ENCODE data around the gene CFAP206.

Gene CFAP206

DNA sequence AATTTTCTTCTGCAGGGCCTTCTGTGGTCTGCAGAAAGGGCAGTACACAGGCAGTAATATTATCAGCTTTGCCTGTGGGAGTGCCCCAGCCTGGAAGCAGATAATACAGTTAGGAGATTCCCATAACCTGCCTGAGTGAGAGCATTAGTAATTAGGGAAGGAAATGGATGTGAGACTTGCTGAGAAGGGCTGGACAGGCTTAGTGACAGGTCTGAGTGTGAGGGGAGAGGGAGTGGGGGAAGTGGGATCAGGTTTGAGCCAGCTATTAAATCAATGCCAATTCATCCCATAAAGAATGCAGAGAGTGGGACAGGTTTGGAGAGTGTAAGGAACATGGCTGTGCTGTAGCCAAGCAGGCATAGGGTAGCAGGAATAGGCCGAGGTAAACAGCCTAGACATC is 10.1 kb upstream of the CFAP206 start:
- Mint-ChIP-seq H3K27ac (no peak overlapping the region), H3K27me3 (no peaks in the 10 kb centered on the region), H3K4me1 (no peaks in the 10 kb centered on the region), H3K4me3 (no peak overlapping the region), H3K9me3 (no peaks in the 10 kb centered on the region)
- no peak for ATAC-seq
- no peak for DNase-seq

- ATAC-seq (no peak), DNase-seq (no peak)
- no peak overlapping the region for H3K27ac Mint-ChIP-seq
- H3K27me3 Mint-ChIP-seq = peaks cover 18% of the 10 kb centered on the region
- H3K4me1 Mint-ChIP-seq = no peaks in the 10 kb centered on the region
- no peak overlapping the region for H3K4me3 Mint-ChIP-seq
- H3K9me3 Mint-ChIP-seq = no peaks in the 10 kb centered on the region
Measured at GRCh38 chr6:87401832-87402231, 5.9 kb upstream of the CFAP206 start.

DNA sequence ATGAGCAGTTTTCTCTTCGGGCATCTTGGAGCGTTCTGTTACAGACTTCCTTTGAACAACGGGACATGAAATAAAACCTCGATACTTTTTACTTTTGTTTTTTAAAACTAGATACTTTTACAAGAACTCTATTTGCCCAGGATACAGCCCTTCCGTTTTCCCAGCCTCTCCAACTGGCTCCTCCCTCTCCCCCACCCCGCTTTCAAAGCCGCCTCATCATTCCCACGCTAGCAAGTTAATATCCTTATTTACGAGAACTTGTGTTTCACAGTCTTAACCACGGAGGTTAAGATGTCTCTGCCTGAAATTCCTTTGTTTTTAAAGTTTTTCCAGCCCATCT is 241 bp upstream of the CFAP206 start:
- Mint-ChIP-seq H3K4me1 (peaks cover 11% of the 10 kb centered on the region), H3K9me3 (no peaks in the 10 kb centered on the region), H3K27ac (no peak overlapping the region), H3K4me3 (peak overlapping the region; percentile 86 to 87), H3K27me3 (peaks cover 39% of the 10 kb centered on the region)
- ATAC-seq (no peak), DNase-seq (no peak)

DNA sequence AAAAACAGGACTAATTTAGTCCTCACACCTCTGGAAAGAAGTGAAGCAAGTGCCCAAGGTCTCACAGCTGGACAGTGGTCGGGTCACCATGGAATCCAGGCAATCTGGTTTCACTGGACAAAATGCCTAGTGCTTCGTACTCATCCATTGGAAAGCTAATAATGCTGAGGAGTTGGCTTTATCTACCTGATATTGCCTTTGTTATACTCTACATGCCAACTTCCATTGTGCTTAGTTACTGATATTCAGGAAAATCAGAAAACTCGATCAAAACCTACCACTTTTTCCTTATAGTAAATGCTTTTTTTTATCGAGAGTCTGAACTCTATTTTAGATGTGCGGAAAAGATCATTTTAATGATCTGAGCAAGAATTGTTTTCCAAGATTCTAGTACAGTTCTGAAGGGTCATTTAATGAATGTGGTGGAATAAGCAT is 966 bp downstream of the CFAP206 start:
- Mint-ChIP-seq H3K4me3 (peak overlapping the region; percentile 86 to 87), H3K27ac (no peak overlapping the region)
- no peak for ATAC-seq

DNA sequence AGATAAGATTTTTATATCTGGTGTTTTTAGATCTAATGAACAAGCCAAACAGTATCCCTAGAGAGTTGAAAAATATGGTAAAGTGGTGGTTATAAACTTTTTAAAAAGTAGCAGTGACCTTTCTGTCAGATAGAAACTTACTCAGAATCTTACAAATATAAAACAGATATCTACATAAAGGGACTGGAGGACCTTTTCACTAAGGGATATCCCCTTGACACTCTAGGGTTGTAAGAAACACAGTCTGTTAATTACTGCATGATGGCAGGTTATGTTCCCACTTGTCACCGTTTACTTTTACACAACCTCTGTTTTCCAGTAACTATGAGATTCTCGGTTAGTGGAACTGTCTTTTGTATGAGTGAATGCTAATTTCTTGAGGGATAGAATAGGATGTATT is 11.5 kb downstream of the CFAP206 start:
- DNase-seq = no peak
- no peak for ATAC-seq
- Mint-ChIP-seq H3K4me1 (no peaks in the 10 kb centered on the region), H3K9me3 (no peaks in the 10 kb centered on the region), H3K27me3 (no peaks in the 10 kb centered on the region), H3K4me3 (no peak overlapping the region), H3K27ac (no peak overlapping the region)

More for the DNA sequence above, 966 bp downstream of the CFAP206 start:
- peaks cover 44% of the 10 kb centered on the region for H3K27me3 Mint-ChIP-seq
- no peaks in the 10 kb centered on the region for H3K9me3 Mint-ChIP-seq
- DNase-seq = no peak
- peaks cover 11% of the 10 kb centered on the region for H3K4me1 Mint-ChIP-seq

- Mint-ChIP-seq H3K27ac (no peak overlapping the region), H3K9me3 (no peaks in the 10 kb centered on the region), H3K4me1 (no peaks in the 10 kb centered on the region), H3K27me3 (no peaks in the 10 kb centered on the region), H3K4me3 (no peak overlapping the region)
- ATAC-seq = no peak
- DNase-seq = no peak
Measured at GRCh38 chr6:87420360-87420759, 12.6 kb downstream of the CFAP206 start.

DNA sequence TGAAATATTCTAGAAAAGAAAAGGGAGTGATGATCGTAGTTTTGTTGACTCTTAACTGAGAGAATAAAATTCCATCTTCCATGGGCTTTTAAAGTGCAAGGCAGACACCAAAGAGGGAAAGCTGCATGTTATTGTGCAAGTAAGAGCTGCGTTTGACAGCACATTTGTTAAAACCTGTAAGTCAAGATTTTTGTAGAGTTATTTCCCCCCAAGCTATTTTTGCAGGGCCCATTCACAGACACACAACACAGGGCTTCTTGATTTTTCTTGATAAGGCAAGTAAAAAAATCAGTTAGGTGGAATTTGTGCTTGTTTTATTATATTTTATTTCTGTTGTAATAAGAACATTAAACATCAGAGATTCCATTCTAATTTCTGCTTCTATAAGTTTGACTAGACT is 13.8 kb downstream of the CFAP206 start:
- no peak overlapping the region for H3K4me3 Mint-ChIP-seq
- H3K4me1 Mint-ChIP-seq = no peaks in the 10 kb centered on the region
- DNase-seq (no peak), ATAC-seq (no peak)
- H3K9me3 Mint-ChIP-seq = no peaks in the 10 kb centered on the region
- no peak overlapping the region for H3K27ac Mint-ChIP-seq
- H3K27me3 Mint-ChIP-seq = no peaks in the 10 kb centered on the region

DNA sequence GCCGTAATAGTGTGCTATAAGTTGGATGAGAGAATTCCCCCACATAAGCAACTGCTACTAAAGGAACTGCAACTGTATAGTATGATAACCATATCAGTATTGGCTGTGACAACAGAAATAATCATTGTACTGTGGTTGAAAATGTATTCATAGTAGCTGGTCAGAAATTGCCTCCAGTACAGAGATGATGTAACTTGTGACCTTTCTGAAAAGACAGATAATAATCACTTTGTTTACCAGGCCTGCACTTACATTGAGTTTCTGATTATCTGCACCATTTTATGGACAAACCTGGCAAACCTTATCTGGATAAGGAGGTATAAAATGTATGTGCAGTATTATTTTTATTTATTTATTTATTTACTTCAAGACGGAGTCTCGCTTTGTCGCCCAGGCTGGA is 19.0 kb downstream of the CFAP206 start:
- H3K27ac Mint-ChIP-seq = no peak overlapping the region
- ATAC-seq (no peak), DNase-seq (no peak)
- no peaks in the 10 kb centered on the region for H3K9me3 Mint-ChIP-seq
- H3K4me1 Mint-ChIP-seq = no peaks in the 10 kb centered on the region
- no peak overlapping the region for H3K4me3 Mint-ChIP-seq
- peaks cover 11% of the 10 kb centered on the region for H3K27me3 Mint-ChIP-seq

- H3K27me3 Mint-ChIP-seq = peaks cover 23% of the 10 kb centered on the region
- no peaks in the 10 kb centered on the region for H3K4me1 Mint-ChIP-seq
- no peak for DNase-seq
- no peak overlapping the region for H3K27ac Mint-ChIP-seq
- no peak for ATAC-seq
- no peaks in the 10 kb centered on the region for H3K9me3 Mint-ChIP-seq
- no peak overlapping the region for H3K4me3 Mint-ChIP-seq
Measured at GRCh38 chr6:87430499-87430898, 22.7 kb downstream of the CFAP206 start.

DNA sequence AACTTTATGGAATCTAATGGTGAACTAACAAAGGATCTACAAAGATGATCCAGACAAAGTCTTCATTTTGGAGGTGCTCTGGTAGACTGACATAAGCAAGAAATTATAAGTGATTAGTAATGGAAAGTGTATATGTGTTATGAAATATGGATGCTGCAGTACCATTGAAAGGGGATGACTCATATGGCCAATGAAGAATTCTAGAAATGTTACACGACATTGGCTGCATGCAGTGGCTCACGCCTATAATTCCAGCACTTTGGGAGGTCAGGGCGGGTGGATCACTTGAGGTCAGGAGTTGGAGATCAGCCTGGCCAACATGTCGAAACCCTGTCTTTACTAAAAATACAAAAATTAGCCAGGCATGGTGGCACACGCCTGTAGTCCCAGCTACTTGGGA is 23.5 kb downstream of the CFAP206 start:
- DNase-seq (no peak), ATAC-seq (no peak)
- Mint-ChIP-seq H3K27ac (no peak overlapping the region), H3K4me1 (no peaks in the 10 kb centered on the region), H3K4me3 (no peak overlapping the region), H3K9me3 (peaks cover 0 to 1% of the 10 kb centered on the region in 2 donors), H3K27me3 (peaks cover 23% of the 10 kb centered on the region)

DNA sequence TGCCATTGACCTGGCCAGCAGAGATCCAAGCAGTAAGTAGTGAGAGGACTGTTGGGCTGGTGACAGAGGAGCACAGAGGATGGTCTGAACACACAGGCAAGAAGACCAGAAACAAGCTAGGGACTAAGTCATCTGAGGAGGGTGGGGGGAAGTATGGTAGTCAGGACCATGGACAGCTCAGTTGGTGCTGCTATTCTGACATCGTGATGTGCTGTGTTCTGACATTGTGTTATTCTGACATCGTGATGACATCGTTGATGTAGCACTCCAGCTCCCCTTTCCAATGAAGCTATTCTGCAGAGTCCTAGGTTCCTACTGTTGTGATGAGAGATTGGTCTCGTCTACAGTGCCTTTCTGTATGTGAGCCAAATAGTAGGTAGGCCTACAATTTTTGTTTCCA is 28.7 kb downstream of the CFAP206 start:
- H3K4me3 Mint-ChIP-seq = no peak overlapping the region
- H3K27me3 Mint-ChIP-seq = peaks cover 13% of the 10 kb centered on the region
- no peak overlapping the region for H3K27ac Mint-ChIP-seq
- no peaks in the 10 kb centered on the region for H3K4me1 Mint-ChIP-seq
- ATAC-seq (peak; percentile 42), DNase-seq (peak in 1 of 2 donors; percentile 17)
- peaks cover 0 to 7% of the 10 kb centered on the region in 2 donors for H3K9me3 Mint-ChIP-seq

DNA sequence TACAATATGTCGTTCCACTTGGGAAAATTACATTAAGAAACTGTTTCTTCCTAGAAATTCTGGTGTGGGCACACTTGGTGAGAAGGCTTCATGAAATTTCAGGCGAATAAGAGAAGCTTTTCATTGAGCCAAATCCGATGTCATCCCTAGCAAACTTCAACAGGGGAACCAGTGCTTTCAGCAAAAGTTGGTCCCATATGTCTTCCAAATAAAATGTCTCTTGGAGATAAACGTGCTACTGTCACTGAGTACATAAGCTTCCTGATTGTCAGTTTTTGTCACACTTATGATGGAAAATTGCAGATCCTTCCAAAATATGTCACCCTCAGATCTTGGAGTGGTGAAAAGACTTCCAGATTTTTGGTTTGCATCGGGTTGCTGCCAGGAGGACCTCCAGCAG is 33.9 kb downstream of the CFAP206 start:
- Mint-ChIP-seq H3K27ac (no peak overlapping the region), H3K4me1 (no peaks in the 10 kb centered on the region), H3K4me3 (no peak overlapping the region), H3K9me3 (peaks cover 0 to 9% of the 10 kb centered on the region in 2 donors), H3K27me3 (no peaks in the 10 kb centered on the region)
- no peak for DNase-seq
- ATAC-seq = no peak

DNA sequence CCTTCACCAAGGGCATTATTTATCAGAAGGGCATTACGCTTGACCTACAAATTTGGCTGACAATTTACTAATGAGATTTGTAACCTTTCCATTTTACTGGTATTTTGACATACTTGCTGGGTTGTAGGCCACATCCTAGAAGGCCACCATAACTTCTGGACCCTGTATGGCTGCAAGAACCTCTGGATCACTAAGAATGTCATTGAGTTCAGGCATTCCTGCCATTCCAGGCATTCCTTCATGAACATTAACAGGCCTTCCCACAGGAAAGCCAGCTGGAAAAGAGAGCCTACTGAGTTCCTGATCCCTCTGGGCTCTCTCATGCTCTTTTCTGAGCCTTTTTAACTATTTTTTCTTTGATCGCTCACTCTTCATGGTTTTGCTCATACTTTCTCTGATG is 36.6 kb downstream of the CFAP206 start:
- H3K9me3 Mint-ChIP-seq = peaks cover under 1 to 13% of the 10 kb centered on the region in 2 donors
- DNase-seq (no peak), ATAC-seq (no peak)
- peaks cover under 1% of the 10 kb centered on the region for H3K27me3 Mint-ChIP-seq
- no peak overlapping the region for H3K27ac Mint-ChIP-seq
- H3K4me3 Mint-ChIP-seq = no peak overlapping the region
- H3K4me1 Mint-ChIP-seq = no peaks in the 10 kb centered on the region

- Mint-ChIP-seq H3K4me3 (no peak overlapping the region), H3K27ac (no peak overlapping the region), H3K9me3 (no peaks in the 10 kb centered on the region), H3K27me3 (peaks cover 25% of the 10 kb centered on the region), H3K4me1 (no peaks in the 10 kb centered on the region)
- DNase-seq = no peak
- no peak for ATAC-seq
Measured at GRCh38 chr6:87465051-87465450, 57.3 kb downstream of the CFAP206 start.

DNA sequence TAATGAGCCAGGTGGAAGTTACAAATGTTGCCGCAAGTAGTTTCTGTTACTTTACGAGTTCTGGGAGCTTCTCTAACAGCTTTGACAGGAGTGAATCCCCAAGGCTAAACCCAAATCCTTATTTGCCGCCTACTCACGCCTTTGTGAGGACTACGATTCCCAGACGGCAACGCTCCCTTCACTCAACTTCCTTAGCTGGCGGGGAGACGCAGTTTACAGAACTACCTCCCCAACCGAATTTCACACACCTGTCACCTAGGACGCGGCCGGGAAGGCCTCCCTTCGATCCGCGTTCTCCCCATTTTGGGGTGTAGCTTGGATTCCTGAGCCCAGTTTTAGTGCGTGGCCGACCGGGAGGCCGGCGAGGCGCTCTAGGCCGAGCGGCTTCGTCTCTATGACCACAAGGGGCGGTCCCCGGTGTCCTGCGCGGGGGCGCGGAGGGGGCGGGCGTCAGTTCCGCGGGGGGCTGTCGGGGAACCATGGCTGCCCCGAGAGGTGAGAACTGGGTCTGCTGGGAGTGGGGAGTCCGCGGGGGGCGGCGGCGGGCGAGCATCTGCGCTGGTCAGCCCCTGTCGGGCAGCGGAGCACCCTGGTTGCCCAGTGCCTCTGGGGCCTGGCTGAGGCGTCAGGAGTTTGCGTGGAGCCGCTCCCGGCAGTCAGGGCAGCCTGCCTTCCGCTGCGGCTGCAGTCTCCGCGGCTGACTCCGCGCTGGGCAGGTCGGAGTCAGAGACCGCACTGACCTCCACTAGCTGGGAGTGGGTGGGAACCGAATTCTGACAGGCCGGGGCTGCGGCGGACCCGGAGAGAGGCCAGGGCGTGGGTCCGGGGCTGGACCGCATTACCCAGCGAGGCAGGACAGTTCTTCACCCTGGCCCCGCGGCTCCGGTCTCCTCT is 65.0 kb downstream of the CFAP206 start, which contains the start of gene SLC35A1:
TSS of gene SLC35A1 (plus strand) at position 450 of the 894 bp plus-strand sequence. CDS start at position 480, 30 bp downstream.
- H3K9me3 Mint-ChIP-seq = no peaks in the 10 kb centered on the region
- H3K27ac Mint-ChIP-seq = peak within 1 kb of the TSS; percentile 98 to 99
- ATAC-seq (peak; percentile 95), DNase-seq (peak; percentile 88)
- peaks cover 9% of the 10 kb centered on the region for H3K27me3 Mint-ChIP-seq
- H3K4me1 Mint-ChIP-seq = peaks cover 14% of the 10 kb centered on the region
- peak within 1 kb of the TSS; percentile 96 to 98 for H3K4me3 Mint-ChIP-seq

GRCh38 chr6:87473419-87473903 is 65.7 kb downstream of the CFAP206 start:
- Mint-ChIP-seq H3K9me3 (no peaks in the 10 kb centered on the region), H3K27ac (peak overlapping the region; percentile 98 to 99), H3K4me3 (peak overlapping the region; percentile 96 to 98), H3K27me3 (peaks cover 2% of the 10 kb centered on the region), H3K4me1 (peaks cover 14% of the 10 kb centered on the region)
- DNase-seq (peak in 1 of 2 donors; percentile 11), ATAC-seq (peak; percentile 85)
